ENCODE results near the gene FSTL1. TPM values are rescaled to one million over a fixed set of nuclear protein-coding genes. Genes with fewer than 3 reads are reported as not detected.
A peak's percentile ranks its signal among the peaks of the same experiment; 100 is the strongest.

FSTL1 gene
- total RNA-seq, 1 donor from 2014 or later = 379 TPM

DNA sequence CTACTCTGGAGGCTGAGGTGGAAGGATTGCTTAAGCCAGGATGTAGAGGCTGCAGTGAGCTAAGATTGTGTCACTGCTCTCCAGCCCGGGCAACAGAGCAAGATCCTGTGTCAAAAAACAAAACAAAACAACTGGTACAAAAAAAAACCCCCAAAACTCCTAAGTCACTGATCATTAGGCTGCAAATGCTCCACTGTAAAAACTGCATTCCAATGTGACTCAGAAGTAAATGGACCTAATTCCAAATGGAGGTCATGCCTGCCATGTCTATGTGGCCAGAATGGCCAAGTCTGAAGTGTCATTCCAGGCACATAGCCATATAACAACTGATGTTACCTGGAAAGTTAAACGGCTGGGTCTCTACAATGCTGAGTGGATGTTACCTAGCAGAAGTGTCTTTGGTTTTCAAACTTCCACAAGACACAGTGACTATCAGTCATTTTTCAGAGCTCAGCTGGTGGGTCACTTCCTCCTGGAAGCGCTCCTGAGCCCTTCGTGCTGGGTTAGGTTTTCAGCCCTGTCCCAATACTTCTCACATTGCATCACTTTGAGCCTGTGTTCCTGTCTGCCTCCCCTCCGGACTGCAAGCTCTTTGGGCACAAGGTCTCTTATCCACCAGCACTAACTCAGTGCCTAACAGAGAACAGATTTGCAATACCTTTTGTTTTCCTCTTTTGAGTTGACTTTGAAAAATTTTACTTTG, 10.6 kb downstream of the FSTL1 start:
- DNase-seq (ENCODE audit: low spot score) = no peak

DNA sequence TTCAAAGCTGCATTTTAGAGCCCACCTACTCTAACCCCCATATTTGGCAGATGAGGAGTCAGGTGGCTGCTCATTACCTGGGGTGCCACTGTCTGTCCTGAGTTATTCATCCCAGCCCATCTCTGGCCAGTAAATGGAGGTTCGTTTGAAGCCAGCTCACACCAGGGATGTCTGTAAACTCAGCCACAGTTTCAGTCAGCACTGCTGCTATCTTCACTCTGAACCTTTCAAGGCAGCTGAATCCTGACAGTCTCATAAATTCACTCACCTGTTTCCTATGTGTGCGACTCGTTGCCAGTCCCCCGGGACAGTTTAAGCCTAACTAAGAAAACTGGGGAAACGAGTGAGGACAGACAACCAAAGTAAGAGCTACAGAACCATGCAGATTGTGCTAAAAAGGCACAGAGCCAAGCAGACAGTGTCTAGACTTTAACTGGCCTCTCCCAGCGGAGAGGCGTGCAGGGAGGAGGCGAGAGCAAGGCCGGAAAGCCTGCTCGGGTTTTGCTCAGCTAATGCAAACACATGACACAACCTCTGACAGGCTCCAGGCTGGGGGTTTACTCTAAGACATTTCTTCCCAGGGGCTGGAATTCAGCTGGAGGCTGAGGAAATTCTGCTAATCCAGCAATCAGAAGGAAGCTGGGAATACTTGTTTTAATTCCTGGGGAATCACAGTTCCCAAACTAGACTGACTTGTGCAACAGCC, 12.0 kb downstream of the FSTL1 start:
- DNase-seq (ENCODE audit: low spot score) = peak; percentile 58

DNA sequence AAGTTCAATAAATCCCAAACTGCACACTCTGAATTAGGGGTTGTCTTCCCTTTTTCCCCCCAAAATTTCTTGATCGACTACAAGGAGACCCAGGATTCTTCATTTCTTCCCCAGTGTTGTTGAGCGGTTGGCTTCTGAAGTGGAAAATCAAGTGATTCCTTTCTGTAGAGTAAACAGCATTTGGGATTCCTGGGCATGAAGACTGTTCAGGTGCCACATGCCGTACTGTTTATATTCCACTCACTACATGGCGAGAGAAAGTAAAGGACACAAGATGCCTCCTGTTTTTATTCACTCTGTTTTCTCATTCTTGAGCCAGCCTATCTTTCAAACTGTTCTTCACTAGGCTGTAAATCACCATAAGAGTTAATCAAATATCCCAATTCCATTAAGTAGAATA, 12.6 kb downstream of the FSTL1 start:
- DNase-seq (ENCODE audit: low spot score) = no peak

DNA sequence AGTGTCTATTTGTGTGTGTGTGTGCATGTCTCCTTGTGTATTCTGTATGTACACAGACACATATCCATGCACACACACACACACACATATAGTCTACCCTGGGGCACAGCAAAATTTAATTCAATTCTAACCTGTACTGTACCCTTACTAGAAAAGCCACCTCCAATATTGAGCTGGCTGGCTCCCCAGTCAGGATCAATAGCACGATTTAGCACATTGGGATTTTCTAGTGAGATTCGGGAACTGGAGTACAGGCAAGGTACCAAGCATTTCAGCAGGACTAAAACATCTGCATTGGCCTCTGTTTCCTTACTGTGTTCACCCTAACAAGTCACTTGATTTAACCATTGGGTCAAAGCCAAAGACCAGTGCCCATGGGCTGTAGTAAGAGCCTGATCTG, 13.2 kb downstream of the FSTL1 start:
- no peak for DNase-seq (ENCODE audit: low spot score)

DNA sequence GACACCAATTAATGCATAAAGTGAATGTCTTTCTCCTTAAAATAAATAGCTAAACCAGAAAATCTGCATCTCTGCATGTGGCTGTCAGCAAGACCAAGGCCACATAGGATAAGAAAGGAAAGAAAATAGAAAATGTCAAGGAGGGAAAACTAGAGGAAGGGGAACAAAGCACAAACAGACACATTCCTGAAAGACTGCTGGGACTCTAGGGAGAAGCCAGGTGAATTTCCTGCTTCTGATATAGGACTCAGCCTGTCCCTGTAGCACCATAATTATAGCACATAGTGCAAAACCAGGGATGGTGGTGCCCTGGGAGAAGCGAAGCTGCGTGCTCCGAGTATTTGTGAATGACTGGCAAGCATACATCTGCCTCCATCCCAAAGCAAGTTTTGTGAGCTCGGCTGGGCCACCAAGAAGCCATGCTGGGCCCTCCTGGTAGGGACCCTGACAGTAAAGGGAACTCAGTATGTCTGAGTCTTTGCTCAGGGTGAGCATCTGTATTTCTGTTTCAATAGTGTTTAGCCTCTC, 14.2 kb downstream of the FSTL1 start:
- no peak for DNase-seq (ENCODE audit: low spot score)

DNA sequence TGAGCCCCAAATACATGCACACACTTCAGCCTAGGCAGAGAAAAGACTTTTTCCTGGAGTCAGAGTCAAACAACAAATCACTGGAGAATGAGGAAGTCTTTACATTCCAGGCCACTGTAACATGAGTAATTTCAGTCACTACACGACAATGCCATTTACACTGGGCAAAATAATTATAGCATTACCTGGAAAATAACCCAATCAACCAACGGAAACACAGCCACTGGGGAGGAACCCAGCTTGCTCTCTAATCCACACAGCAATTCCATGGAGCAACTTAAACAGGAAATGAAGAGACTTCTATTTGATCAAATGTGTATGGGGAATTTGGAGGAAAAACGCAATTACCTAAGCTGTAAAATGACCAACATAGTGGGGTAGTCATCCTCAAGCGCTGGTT, 15.2 kb downstream of the FSTL1 start:
- no peak for DNase-seq (ENCODE audit: low spot score)

DNA sequence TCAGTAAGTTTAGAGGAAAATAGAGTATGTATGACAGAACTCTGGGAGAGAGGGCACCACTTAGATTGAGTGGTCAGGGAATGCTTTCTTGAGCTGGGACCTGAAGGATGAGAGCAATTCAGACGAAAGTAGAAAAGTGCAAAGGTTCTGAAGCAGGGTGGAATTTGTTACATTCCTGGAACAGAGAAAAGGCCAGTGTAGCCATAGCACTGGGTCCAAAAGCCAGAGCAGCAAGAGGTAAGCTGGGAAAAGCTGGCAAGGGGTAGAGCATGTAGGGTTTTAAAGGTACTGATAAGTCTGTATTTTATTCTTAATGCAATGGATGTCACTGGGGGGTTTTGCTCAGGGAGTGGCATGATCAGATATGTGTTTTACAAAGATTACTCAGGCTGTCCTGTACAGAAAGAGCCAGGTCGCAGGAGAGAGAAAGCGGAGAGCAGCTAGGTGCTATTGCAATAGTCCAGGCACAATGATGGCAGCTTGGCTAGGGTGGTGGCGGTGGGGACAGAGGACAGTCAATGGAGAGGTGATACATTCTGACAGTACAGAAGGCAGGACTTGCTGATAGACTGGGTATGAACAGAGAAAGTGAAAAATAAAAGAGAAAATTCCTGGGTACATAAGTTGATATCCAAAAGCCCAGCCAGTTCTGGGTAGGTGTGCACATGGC, 17.0 kb downstream of the FSTL1 start:
- no peak for DNase-seq (ENCODE audit: low spot score)

DNA sequence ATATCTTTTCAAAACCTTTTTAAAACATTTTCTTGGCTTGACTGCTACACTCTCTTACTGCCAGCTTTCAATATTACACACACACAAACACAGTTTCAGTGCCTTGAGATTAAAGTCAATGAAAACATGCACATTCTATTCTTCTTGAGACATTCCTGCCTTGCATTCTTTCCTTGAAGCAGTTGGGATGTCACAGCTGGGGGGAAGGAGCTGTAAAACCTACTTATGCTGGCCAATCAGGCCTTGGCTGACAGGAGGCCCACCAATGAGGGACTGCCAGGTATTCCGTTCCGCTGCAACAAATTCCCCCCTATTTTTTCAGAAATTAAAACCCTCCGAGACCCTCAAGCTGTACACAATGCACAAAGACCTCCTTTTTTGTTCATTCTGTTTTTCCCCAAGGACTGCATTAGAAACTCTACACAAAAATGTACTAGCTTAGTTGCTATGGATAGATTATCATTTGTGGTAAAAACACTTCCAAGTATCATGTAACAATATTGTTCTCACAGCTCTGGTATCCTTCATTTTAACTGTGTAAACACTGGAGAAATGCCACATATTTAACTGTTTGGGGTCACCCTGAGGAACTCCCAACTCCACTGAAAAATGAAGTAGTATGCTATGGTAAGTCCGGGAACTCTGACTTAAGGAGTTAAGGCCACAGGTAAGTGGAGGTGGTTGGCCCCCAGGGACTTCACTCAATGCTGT, 18.5 kb downstream of the FSTL1 start:
- no peak for DNase-seq (ENCODE audit: low spot score)

DNA sequence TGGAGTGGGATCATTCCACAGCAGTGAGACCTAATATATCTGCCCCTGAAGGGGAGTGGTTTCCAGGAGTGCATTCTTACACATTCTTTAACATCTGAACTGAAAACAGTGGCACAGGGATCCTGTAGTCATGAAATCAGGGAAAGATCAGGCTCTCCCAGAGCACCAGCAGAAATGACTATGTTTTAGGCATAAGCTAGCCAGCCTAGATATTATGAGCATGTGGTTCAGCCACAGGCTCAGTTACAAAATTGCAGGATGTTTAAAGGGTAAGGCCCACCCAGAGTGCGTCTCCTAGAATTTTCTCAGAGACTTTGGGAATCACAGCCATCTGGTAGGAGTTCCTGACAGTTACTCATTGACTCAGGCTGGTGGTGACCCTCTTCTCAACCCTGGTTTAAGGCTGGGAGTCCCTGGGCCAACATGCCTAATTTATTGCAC, 20.9 kb downstream of the FSTL1 start:
- no peak for DNase-seq (ENCODE audit: low spot score)

DNA sequence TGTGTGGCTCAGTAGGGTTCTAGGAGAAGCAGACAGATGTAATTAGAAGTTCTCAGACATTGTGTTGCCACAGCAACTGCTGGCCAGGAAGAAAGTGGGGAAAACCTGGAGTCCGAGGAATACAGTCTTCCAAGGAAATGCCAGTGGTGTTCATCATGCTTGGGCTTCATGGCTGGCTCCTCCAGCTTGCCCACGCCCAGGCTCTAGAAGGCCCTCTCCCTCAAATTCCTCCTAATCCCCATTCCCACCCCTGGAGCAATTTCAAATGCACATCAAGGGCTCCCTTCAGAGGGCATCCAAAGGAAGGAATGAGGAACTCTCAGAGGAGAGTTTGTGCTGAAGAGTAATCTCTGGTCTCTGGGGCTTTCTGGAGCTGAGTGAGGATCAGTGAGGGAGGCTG, 21.9 kb downstream of the FSTL1 start:
- DNase-seq (ENCODE audit: low spot score) = no peak

DNA sequence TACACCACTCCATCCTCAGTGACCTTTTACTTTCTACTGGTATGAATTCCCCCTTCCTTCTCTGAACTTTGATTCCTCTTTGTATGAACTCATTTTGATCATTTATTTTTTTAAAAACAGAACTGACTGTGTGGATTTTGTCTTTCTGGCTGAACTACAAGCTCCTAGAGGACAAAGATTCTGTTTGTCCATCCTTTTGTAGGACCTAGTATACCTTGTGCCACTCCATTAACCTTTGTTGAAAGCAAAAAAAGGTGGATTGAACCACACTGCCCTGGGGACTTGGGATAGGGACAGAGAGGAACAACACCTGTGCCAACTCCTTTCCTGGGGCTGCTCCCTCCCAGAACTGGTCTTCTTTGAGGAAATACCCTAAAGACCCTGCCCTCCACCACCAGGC, 23.6 kb downstream of the FSTL1 start:
- DNase-seq (ENCODE audit: low spot score) = no peak

DNA sequence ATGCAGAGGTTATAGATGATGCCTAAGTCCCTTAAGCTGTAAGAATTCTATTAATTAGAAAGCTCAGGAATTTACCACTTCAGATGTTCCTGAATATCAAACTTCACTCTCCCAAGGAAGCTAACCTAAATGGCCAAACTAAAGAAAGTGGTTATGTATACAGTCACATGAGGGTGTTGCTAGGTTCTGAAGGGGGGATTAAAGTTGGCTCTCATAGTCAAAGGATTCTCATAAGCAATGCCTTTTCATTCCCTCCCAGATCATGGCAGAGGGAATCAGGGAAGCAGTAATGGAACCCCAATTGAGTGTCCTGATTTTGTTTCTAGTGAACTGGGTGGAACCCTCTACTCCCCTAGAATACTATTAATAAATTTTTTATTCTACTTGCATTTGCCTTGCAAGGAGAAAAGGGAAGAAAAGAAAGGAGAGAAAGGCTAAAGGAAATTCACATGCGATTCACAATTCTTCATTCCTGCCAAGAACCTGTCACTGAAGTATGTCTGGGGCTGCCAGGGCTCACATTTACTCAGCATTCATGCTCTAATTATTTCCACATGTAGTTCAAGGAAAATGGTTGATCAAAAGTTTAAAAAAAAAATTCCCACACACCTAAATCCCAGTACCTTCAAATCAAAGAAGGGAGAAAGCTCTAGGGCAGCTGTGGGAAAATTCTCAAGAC, 25.1 kb downstream of the FSTL1 start:
- DNase-seq (ENCODE audit: low spot score) = no peak

DNA sequence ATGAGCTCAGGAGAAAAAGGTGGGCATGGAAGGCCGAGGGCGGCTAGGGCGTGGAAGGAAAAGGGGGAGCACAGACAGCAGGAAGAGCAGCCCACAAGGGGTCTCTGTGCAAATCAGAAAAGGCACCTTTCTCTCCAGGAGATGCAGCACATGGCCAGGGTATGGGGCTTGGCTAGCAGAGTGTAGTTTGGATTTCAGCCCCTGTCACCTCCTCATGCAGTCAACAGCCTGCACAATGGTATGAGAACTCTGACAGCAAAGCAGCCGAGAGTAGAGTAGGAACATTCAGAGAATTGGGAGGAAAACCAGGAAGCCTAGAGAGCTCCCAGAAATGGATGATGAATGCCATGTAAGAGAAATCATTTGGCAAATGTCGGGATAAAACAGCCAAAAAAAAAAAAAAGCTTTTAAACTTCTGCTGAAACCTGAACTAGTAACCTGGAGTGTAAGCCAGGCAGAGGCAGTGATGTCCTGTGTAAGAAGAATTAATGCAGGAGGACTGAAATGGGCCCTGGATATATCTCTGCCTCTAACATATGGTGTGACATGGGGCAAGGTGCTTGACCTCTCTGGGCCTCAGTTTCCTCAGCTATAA, 25.7 kb downstream of the FSTL1 start:
- no peak for DNase-seq (ENCODE audit: low spot score)

DNA sequence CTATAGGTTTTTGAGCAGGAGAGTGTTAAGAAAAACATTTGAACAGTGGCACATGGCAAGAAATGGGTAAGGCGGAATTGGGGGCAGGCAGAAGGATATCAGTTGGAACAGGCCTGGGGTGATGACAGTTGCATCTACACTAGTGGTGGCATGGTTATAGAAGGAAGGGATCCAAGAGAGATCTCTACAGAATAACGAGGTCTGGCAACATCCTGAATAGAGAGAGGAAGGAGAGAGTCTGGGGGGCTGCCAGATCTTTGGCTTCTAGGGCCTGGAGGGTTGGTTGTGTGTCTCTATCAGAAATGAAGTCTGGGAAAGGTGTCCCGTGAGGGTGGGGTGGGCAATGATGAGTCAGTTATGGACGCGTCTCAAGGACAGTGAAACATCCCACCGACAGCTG, 26.3 kb downstream of the FSTL1 start:
- DNase-seq (ENCODE audit: low spot score) = no peak

DNA sequence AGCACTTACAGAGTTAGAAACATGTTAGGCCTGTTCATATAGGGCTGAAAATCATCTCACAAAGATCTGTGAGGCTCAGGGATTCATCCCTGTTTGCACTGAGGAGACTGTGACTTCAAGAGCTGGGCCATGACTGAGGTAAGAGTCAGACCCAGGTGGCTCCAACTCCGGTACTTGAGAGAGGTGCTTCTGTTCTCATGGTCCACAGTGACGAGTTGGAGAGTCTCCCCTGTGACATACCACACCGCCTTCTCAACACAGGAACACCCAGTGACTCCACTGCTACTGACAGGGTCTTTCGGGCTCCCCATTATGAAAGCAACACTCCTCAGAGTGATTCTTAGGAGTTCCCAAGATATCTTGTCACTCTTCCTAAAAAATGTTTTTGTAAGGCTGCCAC, 27.4 kb downstream of the FSTL1 start:
- no peak for DNase-seq (ENCODE audit: low spot score)

DNA sequence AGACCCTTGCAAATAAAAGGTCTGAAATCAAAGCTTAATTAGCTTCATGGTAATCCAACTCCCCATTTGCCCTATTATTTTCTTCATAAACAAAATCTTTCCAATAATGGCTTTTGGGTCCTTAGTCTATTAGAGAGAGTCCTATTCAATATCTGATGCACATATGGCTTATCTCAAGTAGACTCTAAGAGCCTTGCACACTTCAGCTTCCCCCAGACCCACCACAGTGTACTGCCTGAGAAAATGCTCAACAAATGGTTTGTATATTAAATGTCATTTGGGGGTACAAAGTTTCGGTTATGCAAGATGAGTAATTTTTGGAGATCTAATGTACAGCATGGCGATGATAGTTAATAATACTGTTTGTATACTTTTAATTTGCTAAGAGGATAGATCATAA, 28.9 kb downstream of the FSTL1 start:
- no peak for DNase-seq (ENCODE audit: low spot score)

DNA sequence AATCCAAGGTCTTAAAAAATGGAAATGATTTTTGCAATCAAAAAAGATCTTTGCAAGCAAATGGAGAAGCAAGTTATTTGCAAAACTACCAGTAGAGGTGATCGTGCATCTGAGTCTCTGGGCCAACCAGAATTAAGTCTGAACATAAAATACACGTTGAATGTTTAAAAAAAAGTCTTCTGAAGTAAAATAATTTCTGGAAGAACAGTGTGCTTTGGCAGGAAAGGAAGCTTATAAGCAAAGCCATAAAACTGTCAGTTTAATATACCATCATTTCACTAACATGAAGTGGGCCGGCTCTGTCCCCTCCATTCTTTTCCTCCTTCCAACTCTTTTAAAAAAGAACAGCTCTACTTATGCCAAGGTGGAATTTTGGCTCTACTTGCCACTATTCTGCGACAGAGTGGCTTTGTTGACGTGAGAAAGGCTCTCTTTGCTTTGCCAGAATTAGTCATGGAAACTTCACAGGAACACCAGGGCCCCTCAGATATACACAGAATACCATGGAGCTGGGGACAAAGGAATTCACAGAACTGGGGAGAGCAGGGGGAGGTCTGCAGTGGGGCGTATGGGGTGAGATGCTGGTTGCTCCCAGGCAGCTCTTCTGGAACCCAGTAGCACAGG, 29.8 kb downstream of the FSTL1 start:
- no peak for DNase-seq (ENCODE audit: low spot score)

DNA sequence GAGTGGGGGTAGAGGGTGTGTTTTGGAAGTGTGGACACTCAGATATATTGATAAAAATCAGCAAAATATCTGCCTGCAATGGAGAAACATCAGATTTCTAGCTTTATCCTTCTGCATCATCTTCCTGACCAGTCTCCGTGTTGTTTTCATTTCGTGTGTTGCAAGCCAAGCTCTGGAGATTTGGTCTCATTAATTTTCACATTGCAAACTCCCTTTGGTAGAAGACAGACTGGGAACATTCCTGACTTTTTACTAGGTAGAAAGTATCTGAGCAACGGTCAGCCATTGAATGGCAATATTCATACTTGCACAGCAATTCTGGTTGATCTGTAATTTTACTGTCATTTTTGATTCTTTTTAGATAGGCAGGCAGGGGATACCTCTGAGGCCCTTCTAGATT, 30.4 kb downstream of the FSTL1 start:
- no peak for DNase-seq (ENCODE audit: low spot score)

DNA sequence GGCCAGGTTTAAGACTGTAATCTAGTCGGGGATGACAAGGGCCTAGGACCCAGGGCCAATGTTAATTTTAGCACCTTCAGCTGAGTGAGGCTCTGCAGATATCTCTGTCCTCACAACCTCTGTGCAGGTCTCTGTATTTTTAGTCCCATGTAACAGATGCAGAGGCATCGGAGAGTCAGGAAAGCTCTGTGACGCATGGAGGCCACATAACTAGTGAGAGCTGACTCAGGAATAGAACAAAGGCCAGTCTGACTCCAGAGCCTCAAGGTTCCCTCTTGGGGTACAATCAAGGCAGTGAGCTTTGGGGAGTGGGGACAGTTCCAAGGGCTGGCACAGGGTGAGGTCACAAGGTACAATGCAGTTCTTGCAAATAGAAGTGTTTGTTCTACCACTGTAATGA, 31.0 kb downstream of the FSTL1 start:
- DNase-seq (ENCODE audit: low spot score) = no peak

DNA sequence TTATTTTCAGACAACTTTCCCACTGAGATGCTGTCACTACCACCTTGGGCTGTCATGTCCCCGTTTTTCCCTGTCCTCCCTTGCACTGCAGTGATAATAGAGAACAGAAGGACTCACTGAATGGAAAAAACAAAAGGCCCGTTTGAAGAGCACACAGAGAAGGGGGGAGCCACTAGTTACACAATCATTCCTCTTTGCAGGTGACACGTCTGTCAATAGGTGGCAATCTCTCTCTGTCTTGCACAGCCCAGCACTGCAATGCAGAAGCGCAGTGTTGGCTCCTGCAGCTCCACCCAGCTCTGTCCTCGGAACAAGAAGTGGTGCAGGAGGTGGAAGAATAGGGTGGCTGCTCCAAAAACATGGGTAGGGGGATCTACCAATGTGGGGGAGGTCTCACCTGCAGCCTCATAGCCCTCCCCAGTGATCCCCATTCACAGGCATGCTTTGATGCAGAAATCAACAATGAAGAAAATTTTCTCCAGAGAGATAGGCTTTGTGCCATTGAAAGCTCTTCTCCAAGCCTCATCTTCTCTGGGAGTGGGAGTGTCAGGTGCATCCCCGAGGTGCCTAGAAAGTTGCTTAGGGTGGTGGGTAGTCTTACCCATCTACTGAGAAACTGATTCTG, 31.8 kb downstream of the FSTL1 start:
- DNase-seq (ENCODE audit: low spot score) = peak; percentile 68

All from ureter (tissue), 1 donor.